Astrocyte of the spinal cord (primary cell): ENCODE measurements around the gene SSBP2.
A peak's percentile ranks its signal among the peaks of the same experiment; 100 is the strongest.

Source experiments
- DNase-seq: peaks from one replicate; pipeline ENCODE4 v3.0.0; 2011; ENCODE audit warnings: low read depth, low spot score
- H3K4me3 ChIP-seq: 2 replicates; pipeline ENCODE4 v1.5.1; 2011; ENCODE audit warnings: low read depth, mild to moderate bottlenecking, low read length, moderate library complexity
- CTCF ChIP-seq: IDR thresholded peaks from 2 replicates; pipeline ENCODE4 v1.5.1; 2012; ENCODE audit warnings: low read depth, mild to moderate bottlenecking, low read length, inconsistent platforms
- in situ Hi-C: cut with HindIII; loops from 2 replicates; pipeline ENCODE4 v1.10.0; 2017; ENCODE audit warnings: low sequenced_read_pairs

SSBP2 gene

GRCh38 chr5:81402192-81402930 lies 348.5 kb downstream of the SSBP2 start:
- no peak overlapping the region for H3K4me3 ChIP-seq
- no peak for TF ChIP-seq CTCF
- in situ Hi-C loops, result no loop called here
- no peak for DNase-seq

- no peak for TF ChIP-seq CTCF
- DNase-seq, result no peak
- H3K4me3 ChIP-seq, result no peak overlapping the region
- in situ Hi-C loops, result no loop called here
Observed at GRCh38 chr5:81401266-81401665, 349.6 kb downstream of the SSBP2 start.

- no peak for TF ChIP-seq CTCF
- no peak overlapping the region for H3K4me3 ChIP-seq
- in situ Hi-C loops, result no loop called here
- DNase-seq, result no peak
Observed at GRCh38 chr5:81400375-81400774, 350.5 kb downstream of the SSBP2 start.

GRCh38 chr5:81398741-81399140 lies 352.2 kb downstream of the SSBP2 start:
- TF ChIP-seq CTCF, result no peak
- no peak overlapping the region for H3K4me3 ChIP-seq
- in situ Hi-C loops, result no loop called here
- DNase-seq, result no peak

- peak; percentile 34 for DNase-seq
- in situ Hi-C loops, result no loop called here
- TF ChIP-seq CTCF, result no peak
- H3K4me3 ChIP-seq, result no peak overlapping the region
Observed at GRCh38 chr5:81397176-81397575, 353.7 kb downstream of the SSBP2 start.

- TF ChIP-seq CTCF, result no peak
- H3K4me3 ChIP-seq, result no peak overlapping the region
- no peak for DNase-seq
- in situ Hi-C loops, result no loop called here
Observed at GRCh38 chr5:81395262-81395661, 355.6 kb downstream of the SSBP2 start.
